Uterus (tissue), 4 donors: ENCODE data around the gene ASPSCR1. TPM values are rescaled to one million over a fixed set of nuclear protein-coding genes. Genes with fewer than 3 reads are reported as not detected.

Source experiments
- DNase-seq, 2 donors: peaks; one replicate each; pipeline ENCODE4 v3.0.0-alpha.2; 2019 to 2020
- H3K27ac ChIP-seq, 2 donors: fragments of 200-600 bp; sonication (generic); 1 replicate in 1 of 2; 2 replicates in 1 of 2; pipeline ENCODE4 v1.5.1; 2016 to 2018
- H3K27me3 ChIP-seq, 2 donors: fragments of 200-600 bp; sonication (generic); one replicate each; pipeline ENCODE4 v1.5.1; 2018 to 2019; ENCODE audit warnings: control low read depth in 1 of 2
- H3K36me3 ChIP-seq, 2 donors: fragments of 200-600 bp; sonication (generic); one replicate each; pipeline ENCODE4 v1.5.1; 2019; ENCODE audit warnings: control low read depth in 1 of 2
- H3K4me1 ChIP-seq, 2 donors: fragments of 200-600 bp; sonication (generic); one replicate each; pipeline ENCODE4 v1.5.1; 2018 to 2019; ENCODE audit warnings: control low read depth in 1 of 2
- H3K4me3 ChIP-seq, 2 donors: fragments of 200-600 bp; sonication (generic); 1 replicate in 1 of 2; 2 replicates in 1 of 2; pipeline ENCODE4 v1.5.1; 2018 to 2019; ENCODE audit warnings: mild to moderate bottlenecking in 1 of 2
- H3K9me3 ChIP-seq, 2 donors: fragments of 200-600 bp; sonication (generic); one replicate each; pipeline ENCODE4 v1.5.1; 2019; ENCODE audit warnings: control low read depth in 1 of 2
- POLR2A ChIP-seq, 2 donors: fragments of 450-650 bp; IDR thresholded peaks; one replicate each; pipeline ENCODE4 v1.6.1; 2016; ENCODE audit warnings: antibody characterized with exemption in 2 of 2, mild to moderate bottlenecking in 1 of 2, moderate library complexity in 1 of 2
- intact Hi-C: fragments of 100-400 bp; cut with DNase I; formaldehyde crosslinking; loops from one replicate; pipeline ENCODE4 v1.15.1; 2023; ENCODE audit warnings: low total_unique reads
- total RNA-seq, 4 donors: library from RNA; depleted of rRNA in 3 of 4; stranded (reverse); fragments of >200 nt in 3 of 4; gene quantifications; one replicate each; pipeline versions ENCODE4 v1.1.0 to v1.2.4, GENCODE V29; 2014 to 2023
- TF ChIP-seq, protein P1 (sequence below), 4 experiments: fragments of 200-600 bp in 2 of 4; fragments of 450-650 bp in 2 of 4; sonication (generic) in 2 of 4; IDR thresholded peaks; one replicate each; pipeline ENCODE4 v1.5.1; 2016 to 2019; ENCODE audit warnings: antibody characterized with exemption in 4 of 4, mild to moderate bottlenecking in 2 of 4, moderate library complexity in 1 of 4
- donor health status: DM: yes; HTN: yes; CAD: no.

Gene ASPSCR1
- total RNA-seq, 4 donors from 2014 or later: 3.5 to 34.2 (median 13.6) TPM

- Histone ChIP-seq H3K27me3 (no peaks in the 10 kb centered on the region), H3K27ac (no peak overlapping the region), H3K4me3 (no peak overlapping the region), H3K9me3 (no peaks in the 10 kb centered on the region), H3K36me3 (no peaks in the 10 kb centered on the region), H3K4me1 (no peaks in the 10 kb centered on the region)
- no peak for TF ChIP-seq POLR2A (IDR thresholded peaks at IDR 0.05)
- TF ChIP-seq, protein P1, sequence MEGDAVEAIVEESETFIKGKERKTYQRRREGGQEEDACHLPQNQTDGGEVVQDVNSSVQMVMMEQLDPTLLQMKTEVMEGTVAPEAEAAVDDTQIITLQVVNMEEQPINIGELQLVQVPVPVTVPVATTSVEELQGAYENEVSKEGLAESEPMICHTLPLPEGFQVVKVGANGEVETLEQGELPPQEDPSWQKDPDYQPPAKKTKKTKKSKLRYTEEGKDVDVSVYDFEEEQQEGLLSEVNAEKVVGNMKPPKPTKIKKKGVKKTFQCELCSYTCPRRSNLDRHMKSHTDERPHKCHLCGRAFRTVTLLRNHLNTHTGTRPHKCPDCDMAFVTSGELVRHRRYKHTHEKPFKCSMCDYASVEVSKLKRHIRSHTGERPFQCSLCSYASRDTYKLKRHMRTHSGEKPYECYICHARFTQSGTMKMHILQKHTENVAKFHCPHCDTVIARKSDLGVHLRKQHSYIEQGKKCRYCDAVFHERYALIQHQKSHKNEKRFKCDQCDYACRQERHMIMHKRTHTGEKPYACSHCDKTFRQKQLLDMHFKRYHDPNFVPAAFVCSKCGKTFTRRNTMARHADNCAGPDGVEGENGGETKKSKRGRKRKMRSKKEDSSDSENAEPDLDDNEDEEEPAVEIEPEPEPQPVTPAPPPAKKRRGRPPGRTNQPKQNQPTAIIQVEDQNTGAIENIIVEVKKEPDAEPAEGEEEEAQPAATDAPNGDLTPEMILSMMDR (IDR thresholded peaks at IDR 0.05): no peak
- intact Hi-C loops: no loop called here
- no peak for DNase-seq
These were observed 7.5 kb downstream of the ASPSCR1 start for GRCh38 chr17:81984773-81985410.

DNA sequence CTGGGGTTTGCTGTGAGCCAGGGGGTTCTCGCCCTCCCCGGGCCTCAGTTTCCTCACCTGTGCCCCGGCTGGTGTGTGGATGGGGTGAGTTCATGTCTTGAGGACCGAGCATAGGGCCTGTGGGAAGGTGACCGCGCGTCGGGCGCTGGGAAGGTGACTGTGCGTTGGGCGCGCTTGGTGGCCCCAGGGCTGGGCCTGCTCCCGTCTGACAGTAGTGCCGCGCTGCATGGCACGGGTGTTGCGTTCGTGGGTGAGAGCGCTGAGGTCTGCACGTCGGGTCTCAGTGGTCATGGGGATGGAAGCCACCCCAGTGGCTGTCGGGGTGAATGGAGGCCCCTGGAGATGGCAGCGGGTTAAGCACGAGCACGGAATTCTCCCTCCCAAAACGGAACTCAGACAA lies 9.2 kb downstream of the ASPSCR1 start:
- no peaks in the 10 kb centered on the region for H3K36me3 ChIP-seq

GRCh38 chr17:81987161-81987770 lies 9.8 kb downstream of the ASPSCR1 start:
- Histone ChIP-seq H3K36me3 (no peaks in the 10 kb centered on the region), H3K27ac (no peak overlapping the region), H3K4me3 (no peak overlapping the region), H3K27me3 (no peaks in the 10 kb centered on the region), H3K9me3 (no peaks in the 10 kb centered on the region), H3K4me1 (no peaks in the 10 kb centered on the region)
- no peak for DNase-seq
- TF ChIP-seq POLR2A (IDR thresholded peaks at IDR 0.05): no peak
- TF ChIP-seq, protein P1 (IDR thresholded peaks at IDR 0.05): no peak
- intact Hi-C loops: no loop called here

More for the DNA sequence above, 9.2 kb downstream of the ASPSCR1 start:
- DNase-seq: no peak
- Histone ChIP-seq H3K9me3 (no peaks in the 10 kb centered on the region), H3K4me3 (no peak overlapping the region), H3K27ac (no peak overlapping the region), H3K27me3 (no peaks in the 10 kb centered on the region), H3K4me1 (no peaks in the 10 kb centered on the region)
- intact Hi-C loops: no loop called here
- TF ChIP-seq, protein P1 (IDR thresholded peaks at IDR 0.05): no peak
- TF ChIP-seq POLR2A (IDR thresholded peaks at IDR 0.05): no peak

GRCh38 chr17:81990836-81991683 lies 13.6 kb downstream of the ASPSCR1 start:
- H3K9me3 ChIP-seq: no peaks in the 10 kb centered on the region
- no peak for TF ChIP-seq POLR2A (IDR thresholded peaks at IDR 0.05)
- TF ChIP-seq, protein P1 (IDR thresholded peaks at IDR 0.05): no peak
- no peak for DNase-seq
- no peak overlapping the region for H3K27ac ChIP-seq
- no peaks in the 10 kb centered on the region for H3K27me3 ChIP-seq
- intact Hi-C loops: no loop called here
- H3K4me3 ChIP-seq: no peak overlapping the region
- no peaks in the 10 kb centered on the region for H3K36me3 ChIP-seq
- no peaks in the 10 kb centered on the region for H3K4me1 ChIP-seq
